MCF 10A (cell line): ENCODE data around the gene MAB21L4. TPM values are rescaled to one million over a fixed set of nuclear protein-coding genes. Genes with fewer than 3 reads are reported as not detected.

Experiments used
- BruUV-seq: library from RNA; stranded (reverse); fragments of 400-500 nt; replicated peaks from 2 replicates; lab custom pipeline; 2021; lab: Mats Ljungman, UMichigan
- CTCF ChIA-PET: fragments of 300-600 bp; sonication (Branson Sonifier 250); formaldehyde crosslinking; extraction: SDS; loops from one replicate; lab custom pipeline; 2021; ENCODE audit warnings: antibody characterized with exemption, inconsistent platforms; lab: Yijun Ruan, JAX
- POLR2A ChIA-PET: fragments of 300-600, 350-650 bp; sonication (Branson Sonifier 250); formaldehyde crosslinking; extraction: SDS; loops from one replicate; lab custom pipeline; 2020; ENCODE audit warnings: antibody characterized with exemption, inconsistent platforms; lab: Yijun Ruan, JAX
- DNase-seq: peaks from one replicate; pipeline ENCODE4 v3.0.0-alpha.2; 2018; ENCODE audit not compliant: unreplicated experiment
- H3K27ac Mint-ChIP-seq: one replicate; pipeline ENCODE4 v1.8.0; 2022; ENCODE audit warnings: mild to moderate bottlenecking, low read depth, mixed read lengths; ENCODE audit not compliant: unreplicated experiment
- H3K27me3 Mint-ChIP-seq: one replicate; pipeline ENCODE4 v1.8.0; 2022; ENCODE audit warnings: mixed read lengths; ENCODE audit not compliant: insufficient read depth, unreplicated experiment
- H3K36me3 Mint-ChIP-seq: one replicate; pipeline ENCODE4 v1.8.0; 2022; ENCODE audit warnings: mild to moderate bottlenecking, moderate library complexity, mixed read lengths; ENCODE audit not compliant: insufficient read depth, unreplicated experiment
- H3K4me1 Mint-ChIP-seq: one replicate; pipeline ENCODE4 v1.8.0; 2022; ENCODE audit warnings: mixed read lengths; ENCODE audit not compliant: insufficient read depth, unreplicated experiment
- H3K4me3 Mint-ChIP-seq: one replicate; pipeline ENCODE4 v1.8.0; 2022; ENCODE audit warnings: mild to moderate bottlenecking, moderate library complexity, mixed read lengths; ENCODE audit not compliant: unreplicated experiment
- H3K9me3 Mint-ChIP-seq: one replicate; pipeline ENCODE4 v1.8.0; 2022; ENCODE audit warnings: mixed read lengths; ENCODE audit not compliant: unreplicated experiment
- intact Hi-C: fragments of 100-400 bp; cut with micrococcal nuclease; formaldehyde crosslinking; loops from 2 replicates; pipeline ENCODE4 v1.14.1; 2022
- total RNA-seq: library from RNA; stranded (reverse); gene quantifications from 2 replicates; pipeline ENCODE4 v1.2.3, GENCODE V29; 2022
- TF ChIP-seq, protein P1 (sequence below): fragments of 200-600 bp; IDR thresholded peaks from one replicate; pipeline ENCODE4 v1.8.0; 2022; ENCODE audit warnings: antibody characterized with exemption, mild to moderate bottlenecking; ENCODE audit not compliant: unreplicated experiment

MAB21L4 gene
- total RNA-seq, 1 experiment from 2014 or later: not detected

DNA sequence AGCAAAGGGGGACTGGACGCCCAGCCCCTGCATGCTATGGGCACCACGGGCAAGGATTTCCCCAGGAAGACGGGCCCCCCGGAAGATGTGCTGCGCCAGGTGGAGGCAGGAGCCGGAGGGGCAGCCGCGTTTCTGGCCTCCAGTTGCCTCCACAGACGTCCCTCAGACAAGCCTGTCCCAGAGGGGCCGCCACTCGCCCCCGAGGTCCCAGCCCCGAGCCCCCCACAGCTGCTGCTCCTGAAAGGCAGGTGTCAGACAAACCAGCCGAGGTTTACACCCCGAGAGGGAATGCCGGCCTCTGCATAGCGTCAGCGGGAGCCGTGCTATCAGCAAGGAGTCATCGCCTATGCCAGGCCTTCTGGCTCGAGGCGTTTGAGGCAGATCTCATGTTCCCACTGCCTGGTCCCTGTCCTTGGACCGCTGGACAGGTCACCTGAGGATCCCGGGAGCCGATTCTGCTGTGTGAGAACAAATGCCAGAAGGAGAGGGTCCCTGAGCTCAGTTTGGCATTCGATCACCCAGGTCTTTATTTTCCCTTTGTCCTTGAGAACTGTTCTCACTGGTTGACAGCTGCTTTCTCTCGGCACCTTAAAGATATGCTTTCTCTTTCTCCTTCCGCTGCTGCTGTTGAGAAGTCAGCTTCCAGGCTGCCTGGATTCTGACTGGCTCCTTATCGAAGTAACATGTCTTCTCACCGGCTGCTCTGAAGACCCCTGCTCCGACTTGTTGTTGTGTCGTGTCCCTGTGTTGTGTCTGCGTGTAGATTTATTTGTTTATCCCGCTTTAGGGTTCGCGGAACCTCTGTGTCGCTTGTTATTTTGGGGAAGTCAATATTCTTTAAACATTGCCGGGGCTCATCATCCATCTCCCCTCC is 30.8 kb upstream of the MAB21L4 start:
- no peaks in the 10 kb centered on the region for H3K9me3 Mint-ChIP-seq
- H3K4me3 Mint-ChIP-seq: no peak overlapping the region
- H3K4me1 Mint-ChIP-seq: no peaks in the 10 kb centered on the region
- intact Hi-C loops: no loop called here
- POLR2A ChIA-PET: no interaction called here
- TF ChIP-seq, protein P1, sequence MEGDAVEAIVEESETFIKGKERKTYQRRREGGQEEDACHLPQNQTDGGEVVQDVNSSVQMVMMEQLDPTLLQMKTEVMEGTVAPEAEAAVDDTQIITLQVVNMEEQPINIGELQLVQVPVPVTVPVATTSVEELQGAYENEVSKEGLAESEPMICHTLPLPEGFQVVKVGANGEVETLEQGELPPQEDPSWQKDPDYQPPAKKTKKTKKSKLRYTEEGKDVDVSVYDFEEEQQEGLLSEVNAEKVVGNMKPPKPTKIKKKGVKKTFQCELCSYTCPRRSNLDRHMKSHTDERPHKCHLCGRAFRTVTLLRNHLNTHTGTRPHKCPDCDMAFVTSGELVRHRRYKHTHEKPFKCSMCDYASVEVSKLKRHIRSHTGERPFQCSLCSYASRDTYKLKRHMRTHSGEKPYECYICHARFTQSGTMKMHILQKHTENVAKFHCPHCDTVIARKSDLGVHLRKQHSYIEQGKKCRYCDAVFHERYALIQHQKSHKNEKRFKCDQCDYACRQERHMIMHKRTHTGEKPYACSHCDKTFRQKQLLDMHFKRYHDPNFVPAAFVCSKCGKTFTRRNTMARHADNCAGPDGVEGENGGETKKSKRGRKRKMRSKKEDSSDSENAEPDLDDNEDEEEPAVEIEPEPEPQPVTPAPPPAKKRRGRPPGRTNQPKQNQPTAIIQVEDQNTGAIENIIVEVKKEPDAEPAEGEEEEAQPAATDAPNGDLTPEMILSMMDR: no peak
- no peaks in the 10 kb centered on the region for H3K36me3 Mint-ChIP-seq
- H3K27ac Mint-ChIP-seq: no peak overlapping the region
- peaks cover 17% of the 10 kb centered on the region for H3K27me3 Mint-ChIP-seq
- DNase-seq: no peak
- BruUV-seq: no TSS peak
- CTCF ChIA-PET: interaction anchor here (1.8 kb wide), 1 partner anchor 86 kb away, joined by 4 read pairs; no protein-coding TSS in a partner anchor

DNA sequence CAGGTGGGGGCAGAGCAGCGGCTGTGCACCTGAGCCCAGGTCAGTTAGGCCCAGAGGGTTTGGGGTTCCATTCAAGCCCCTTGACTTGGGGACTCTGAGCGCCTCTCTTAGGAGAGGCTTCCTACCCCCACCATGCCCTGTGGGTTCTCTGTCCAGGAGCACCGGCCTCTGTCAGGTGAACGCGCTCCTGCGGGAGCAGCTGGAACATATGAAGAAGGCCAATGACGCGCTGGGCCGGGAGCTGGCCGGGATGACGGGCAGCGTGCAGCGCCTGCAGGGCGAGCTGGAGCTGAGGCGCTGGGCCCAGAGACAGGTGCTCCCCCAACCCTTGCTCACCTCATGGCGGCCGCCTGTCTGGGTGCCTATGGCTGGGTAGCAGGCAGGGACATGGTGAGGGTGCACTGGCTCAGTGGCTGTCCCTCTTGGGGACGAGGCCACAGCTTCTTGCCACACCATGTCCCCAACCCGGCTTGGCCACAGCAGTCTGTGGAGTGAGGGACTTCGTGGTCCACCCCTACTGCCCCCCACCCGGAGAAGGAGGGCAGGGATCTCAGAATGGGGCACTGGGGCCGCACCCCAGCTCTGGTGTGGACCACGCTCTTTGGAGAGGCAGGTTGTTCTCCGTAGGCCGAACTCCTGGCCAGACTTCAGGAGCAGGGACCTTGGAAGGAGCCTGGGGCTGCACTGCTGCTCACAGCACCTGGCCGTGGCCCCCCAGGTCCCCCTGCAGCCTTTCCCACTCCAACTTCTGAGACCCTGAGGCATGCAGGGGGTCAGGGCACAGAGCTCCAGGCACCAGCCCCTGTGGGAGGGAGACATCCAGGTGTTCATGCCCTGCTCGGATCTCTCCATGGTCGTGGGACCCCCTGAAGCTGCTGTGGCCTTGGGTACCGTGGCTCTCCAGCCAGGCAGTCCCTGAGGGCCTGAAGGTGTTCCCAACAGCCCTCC is 29.9 kb upstream of the MAB21L4 start:
- Mint-ChIP-seq H3K36me3 (no peaks in the 10 kb centered on the region), H3K9me3 (no peaks in the 10 kb centered on the region), H3K27me3 (peaks cover 17% of the 10 kb centered on the region), H3K4me1 (peaks cover 8% of the 10 kb centered on the region), H3K27ac (no peak overlapping the region), H3K4me3 (no peak overlapping the region)
- no TSS peak for BruUV-seq
- TF ChIP-seq, protein P1: no peak
- POLR2A ChIA-PET: no interaction called here
- DNase-seq: no peak
- CTCF ChIA-PET: interaction anchor here (0.6 to 1.8 kb wide), 3 partner anchors 12 to 85 kb away, joined by 3 to 5 read pairs (median 4); no protein-coding TSS in a partner anchor
- intact Hi-C loops: no loop called here

DNA sequence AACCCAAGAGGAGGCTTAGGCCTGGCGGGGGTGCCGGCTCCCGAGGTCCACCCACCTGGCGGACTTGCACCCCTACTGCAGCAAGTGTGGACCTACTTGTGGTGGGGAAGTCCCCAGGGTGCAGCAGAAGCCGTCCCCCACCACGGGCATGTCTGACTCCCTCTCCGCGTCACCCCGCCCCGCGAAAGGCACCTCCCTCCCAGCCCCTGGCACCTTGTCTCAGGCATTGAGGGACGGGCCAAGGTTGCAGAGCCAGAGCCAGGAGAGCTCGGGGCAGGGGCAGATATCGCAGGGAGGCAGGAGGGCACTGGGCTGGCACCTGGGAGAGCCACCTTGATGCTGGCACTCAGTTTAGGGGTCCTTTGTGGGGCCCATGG is 29.2 kb upstream of the MAB21L4 start:
- Mint-ChIP-seq H3K4me1 (peaks cover 8% of the 10 kb centered on the region), H3K27me3 (peaks cover 17% of the 10 kb centered on the region), H3K36me3 (no peaks in the 10 kb centered on the region), H3K9me3 (no peaks in the 10 kb centered on the region), H3K4me3 (no peak overlapping the region), H3K27ac (no peak overlapping the region)
- TF ChIP-seq, protein P1: no peak
- intact Hi-C loops: no loop called here
- no TSS peak for BruUV-seq
- DNase-seq: no peak
- ChIA-PET CTCF (interaction anchor here (0.6 kb wide), 1 partner anchor 74 kb away, joined by 3 read pairs; no protein-coding TSS in a partner anchor), POLR2A (no interaction called here)
